NOMO-1 treated with dmso at 0.1 percent for 144 hours (cell line): ENCODE measurements around the gene KCNMB2.

Source experiments
- DNase-seq: peaks from one replicate; lab custom pipeline; 2025; ENCODE audit not compliant: unreplicated experiment; lab: John Stamatoyannopoulos, UW

The KCNMB2 gene

DNA sequence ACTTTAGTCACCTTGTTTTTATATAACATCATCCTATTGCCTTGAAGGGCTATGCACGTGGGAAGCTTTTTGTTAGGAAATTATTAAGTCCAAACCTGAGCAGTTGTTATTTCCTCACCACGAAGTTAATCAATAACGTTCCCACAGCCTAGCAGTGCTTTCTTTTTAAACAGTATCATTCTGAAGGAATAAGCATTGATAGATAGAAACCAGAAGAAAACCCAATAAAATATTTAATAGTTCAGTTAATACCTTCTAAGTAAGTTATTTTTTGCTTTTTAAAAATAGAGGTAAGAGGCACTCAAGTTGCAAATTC is 149.3 kb downstream of the KCNMB2 start:
- DNase-seq: no peak

DNA sequence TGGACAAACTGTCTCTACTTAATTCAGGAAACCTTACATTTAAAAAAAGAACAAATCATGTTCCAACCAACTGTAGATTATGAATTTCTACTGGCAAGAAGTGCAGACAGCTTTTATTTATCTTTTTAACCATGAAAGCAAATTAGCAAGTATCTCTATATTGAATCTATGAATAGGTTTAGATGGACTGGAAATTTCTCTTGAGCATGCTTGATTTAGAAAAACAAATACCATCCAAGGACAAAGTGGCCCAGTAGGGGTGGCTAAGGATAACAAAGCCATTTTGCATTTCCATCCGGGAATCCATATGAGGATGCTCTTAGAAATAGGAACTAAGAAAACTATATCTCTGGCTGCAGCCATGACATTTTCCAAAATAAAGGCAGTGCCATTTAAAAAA is 150.6 kb downstream of the KCNMB2 start:
- no peak for DNase-seq

DNA sequence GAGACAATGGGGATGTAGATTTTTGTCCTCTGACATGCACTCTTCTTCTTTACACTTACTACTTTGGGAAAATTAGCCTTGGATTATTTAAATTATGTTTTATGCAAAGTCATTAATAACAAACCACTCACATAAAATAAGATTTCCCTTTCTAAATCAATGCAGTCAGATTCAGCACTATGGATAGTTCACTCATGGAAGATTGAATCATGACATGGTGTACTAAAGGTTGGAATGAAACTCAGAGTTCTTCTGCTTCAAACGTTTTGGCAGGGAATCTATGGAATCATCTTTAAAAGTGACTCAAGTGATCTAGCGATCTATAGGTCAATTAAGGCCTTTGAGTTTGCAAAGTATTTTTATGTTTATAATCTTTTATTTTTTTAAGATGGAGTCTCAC is 154.3 kb downstream of the KCNMB2 start:
- no peak for DNase-seq

DNA sequence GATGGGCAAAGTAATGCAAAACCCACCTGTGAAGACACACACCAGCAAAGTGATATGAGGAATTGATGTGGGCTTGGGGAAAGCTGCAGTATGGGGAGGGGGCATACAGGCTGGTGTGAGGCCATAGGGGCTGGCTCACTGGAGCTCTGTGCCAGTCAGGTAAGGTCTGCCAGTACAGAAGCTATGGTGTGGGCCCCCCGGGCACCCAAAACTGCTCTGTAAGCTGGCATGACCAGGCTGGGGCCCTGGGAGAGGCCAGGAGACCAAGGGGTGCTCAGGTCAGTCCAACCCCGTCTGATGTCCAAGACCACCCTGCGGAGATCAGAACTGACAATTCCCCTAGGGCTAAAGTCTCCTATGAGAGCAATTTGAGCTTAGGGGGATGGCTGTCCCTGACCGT is 163.1 kb downstream of the KCNMB2 start:
- DNase-seq: no peak

DNA sequence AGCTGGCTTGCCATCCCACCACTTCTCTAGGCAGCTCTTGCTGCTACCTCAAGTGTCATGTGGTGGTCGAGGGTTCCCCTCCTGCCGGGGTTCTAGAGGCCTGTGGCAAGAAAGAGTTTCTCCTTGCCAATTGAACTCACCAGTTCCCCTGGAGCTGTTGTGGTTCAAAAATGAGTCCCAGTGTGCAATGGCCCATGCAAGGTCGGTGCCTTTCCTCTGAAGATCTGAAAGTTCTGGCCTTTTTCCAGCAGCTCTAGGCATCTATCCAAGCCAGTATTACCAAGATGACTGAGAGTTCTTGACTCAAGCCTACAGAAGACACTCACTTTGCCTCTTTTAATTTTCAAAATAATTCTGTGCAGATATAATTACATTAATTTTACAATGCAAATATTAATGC is 163.6 kb downstream of the KCNMB2 start:
- no peak for DNase-seq

DNA sequence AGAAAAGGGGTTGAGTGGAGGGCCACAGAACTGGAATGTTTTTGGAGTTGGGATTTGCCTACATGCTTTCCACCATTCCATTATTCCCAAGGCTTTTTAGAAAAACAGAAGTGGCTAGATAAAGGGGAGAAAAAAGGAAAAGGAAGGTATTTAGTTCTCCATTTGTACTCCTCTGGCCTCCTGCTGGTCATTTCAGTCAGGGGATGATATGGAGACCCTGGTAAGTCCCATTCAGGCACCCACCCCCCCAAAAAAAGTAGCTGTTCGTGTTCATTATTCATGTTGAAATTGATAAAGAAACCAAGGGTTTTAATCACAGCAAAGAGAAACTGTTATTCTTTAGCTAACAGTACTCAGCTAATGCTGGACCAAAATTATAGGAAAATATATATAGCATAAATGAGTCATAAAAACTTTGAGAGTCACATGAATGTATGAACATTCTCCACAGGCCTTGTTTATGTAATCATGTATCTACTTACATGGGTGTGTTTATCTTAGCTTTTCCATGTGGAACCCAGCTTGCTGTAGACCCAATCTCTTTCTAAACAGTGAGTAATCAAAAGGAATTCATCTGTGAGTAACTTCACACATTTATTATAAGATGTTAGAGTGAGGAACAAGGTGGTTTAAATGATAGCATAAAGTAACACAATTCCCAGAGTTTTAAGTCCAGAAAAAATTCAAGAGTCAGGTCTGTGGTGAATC is 167.2 kb downstream of the KCNMB2 start:
- no peak for DNase-seq

DNA sequence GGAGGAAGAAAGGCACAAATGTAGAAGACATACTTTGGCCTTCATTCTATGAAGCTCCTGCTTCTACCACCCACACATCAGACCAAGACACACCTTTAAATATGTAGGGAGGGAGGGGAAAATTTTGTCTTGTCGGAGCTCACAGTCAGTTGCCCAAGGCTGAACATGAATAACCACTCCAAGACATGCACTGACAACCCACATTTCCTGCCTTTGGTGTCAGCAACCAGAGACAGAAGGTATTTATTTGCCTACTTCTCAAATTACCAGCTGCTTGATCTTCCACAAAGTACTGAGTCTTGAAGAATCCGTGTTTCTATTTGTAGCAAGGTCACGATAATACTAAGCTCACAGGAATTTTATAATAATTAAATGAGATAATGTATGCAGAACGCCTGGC is 169.7 kb downstream of the KCNMB2 start:
- no peak for DNase-seq

DNA sequence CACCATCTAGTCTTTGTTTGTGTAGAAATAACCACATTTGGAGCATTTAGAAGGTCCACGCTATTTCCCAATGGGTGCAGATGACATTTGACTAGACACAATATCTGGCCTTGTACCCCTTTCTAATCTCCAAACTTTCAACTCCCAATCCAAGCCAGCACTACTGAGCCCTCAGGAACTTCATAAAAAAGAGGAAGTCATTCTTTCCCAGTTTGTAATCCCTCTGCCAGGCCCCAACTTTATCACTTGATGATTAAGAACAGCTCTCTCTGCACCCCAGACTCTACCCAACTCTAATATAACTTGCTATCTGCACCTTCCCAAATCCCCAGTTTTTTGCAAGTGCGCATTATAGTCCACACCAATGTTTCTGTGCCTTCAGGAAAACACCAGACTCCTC is 170.2 kb downstream of the KCNMB2 start:
- no peak for DNase-seq

DNA sequence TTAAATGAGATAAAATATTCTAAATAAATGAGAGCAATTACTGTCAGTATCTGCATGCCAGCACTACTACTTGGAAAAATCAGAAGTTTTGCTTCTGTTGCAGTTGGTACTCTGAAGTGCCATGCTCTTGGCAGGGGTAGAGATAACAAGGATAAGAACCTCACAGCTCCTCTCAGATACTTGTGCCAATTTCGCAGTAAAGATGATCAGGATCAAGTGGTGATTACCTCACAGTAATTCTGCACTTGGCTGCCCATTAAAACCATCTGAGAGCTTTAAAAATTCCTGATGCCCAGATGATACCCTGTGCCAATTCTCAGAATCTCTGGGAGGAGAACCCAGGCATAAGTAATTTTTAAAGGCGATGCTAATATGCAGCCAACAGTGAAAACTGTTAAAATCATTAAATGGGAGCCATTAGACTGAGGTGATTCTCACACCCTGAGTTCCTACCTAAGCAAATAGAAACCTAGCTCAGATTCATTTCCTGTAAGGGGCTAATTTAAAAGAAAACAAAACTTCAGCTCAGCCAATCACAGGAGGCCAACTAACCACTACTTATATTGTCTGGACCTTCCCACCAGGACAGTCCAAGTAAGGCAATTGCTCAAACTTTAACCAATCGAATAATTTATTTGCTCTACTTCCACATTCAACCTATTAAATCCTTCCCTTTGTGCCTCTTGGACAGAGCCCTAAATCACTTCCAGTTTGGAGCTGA is 171.2 kb downstream of the KCNMB2 start:
- no peak for DNase-seq

DNA sequence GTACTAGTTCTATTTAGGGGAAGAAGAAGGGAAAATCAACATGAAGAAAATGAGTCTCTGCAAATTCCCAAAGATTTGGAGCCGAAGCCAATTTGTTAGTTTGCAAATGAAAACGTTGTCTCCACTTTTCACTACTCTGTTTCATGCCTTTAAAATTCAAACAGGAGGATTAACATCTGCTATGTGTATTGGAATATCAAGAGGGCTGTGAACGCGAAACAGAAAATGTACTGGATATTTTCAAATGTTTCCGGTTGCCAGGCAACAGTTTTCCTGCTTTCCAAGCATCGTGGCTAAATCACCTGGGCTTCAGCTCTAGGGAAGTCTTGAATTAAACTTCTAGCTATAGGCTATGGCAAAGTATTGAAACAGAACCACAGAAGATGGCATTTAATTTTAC is 172.8 kb downstream of the KCNMB2 start:
- no peak for DNase-seq

DNA sequence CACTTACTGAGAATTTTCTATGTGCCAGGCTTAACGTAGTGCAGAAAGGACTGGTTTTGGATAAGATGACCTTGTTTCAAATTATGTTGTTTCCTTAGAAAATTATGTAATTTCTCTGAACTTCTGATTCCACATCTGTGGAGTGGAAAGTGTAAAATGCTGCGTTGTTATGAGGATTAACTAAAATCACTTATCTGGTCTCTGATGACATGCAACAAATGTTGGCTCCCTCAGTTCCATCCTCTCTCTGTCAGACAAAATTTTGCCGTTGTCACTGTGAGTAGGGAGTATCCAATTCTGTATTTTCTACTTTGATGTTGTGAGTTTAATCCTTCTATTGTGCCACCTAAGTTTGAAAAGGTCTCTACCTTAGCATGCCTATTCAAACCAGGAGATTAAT is 175.5 kb downstream of the KCNMB2 start:
- DNase-seq: no peak

DNA sequence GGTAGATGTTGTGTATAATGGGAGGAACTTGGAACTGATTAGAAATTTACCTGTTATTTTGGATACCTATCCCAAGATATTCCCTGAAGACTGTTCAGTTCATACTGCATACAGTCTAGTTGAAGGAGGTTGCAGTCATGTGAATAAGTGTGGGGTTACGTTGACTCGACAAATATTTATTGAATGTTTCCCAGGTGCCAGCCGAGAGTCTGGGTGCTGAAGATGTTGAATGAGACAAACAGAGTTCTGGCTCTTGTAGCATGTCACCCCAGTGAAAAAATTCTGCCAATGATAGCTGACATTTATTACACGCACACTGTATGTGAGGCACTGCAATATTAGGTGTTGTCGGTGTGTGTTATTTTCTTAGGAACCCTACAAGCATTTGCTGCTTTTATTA is 176.0 kb downstream of the KCNMB2 start:
- DNase-seq: no peak

DNA sequence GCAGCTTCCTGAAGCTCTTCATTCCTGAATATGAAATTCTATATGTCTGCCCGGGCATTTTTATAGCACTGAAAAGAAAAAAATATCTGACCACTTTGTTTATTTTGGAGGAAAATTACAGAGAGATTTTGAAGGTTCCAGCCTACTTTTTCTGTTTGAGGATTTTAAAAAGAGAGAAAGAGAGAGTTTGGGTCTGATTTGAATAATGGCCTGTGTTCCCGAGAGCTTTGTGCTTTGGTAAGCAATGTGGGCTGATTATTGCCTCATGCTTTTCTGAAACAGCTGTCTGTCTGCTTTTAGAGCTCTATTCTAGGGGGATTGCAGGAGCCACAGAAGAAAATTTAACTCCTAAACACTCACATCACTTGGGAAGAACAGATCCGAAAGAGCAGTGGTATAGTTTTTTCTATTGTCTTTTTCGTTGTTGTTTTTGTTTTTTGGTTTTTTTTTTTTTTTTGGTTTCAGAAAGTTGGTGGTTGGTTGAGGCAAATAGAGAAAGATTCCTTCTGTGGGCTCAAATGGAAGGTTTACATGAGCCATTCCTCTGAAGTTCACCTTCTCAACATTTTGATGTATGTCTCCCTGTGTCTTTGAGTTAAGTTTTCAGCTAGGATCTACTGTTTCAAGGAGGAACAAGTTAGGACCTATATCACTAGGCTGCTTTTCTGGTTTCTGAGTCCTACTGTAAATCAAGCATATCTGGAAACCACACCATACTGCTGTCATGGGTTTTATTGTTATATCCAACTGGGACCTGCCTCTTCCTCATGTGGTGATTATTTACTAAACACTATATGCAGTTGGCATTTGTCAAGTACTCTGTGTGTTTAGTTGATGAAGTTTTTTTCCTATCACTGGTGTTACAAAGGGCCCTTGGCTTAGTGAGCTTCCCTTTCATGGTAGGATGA is 178.9 kb downstream of the KCNMB2 start:
- DNase-seq: no peak

DNA sequence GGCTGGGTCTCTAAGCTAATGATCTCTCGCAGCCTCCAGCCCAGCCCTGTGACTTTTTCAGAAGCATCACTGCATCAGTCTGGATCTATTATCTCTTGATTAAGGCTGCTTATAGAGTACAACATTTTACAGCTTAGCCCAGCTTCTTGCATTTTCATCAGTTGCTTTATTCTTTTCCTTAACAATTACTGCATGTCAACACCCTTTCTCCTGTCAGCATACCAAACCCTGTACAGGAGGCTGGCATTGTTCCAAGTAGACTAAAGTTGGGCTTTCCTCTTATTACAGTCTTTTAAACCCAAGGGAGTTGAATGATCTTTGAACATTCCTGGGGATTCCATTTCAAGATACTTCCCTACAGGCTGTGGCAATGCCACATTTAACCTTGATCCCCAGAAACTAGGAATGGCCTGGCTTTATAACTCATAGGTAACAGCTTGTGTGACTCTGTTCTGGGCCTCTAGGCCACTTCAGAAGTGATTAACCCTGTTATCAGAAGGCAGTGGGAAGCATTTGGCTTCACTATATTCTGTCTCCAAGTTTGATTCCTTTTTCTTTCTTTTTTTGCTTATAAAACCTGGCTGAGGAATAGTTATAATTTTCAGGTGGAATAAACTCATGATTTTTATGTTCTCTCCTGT is 182.9 kb downstream of the KCNMB2 start:
- no peak for DNase-seq

DNA sequence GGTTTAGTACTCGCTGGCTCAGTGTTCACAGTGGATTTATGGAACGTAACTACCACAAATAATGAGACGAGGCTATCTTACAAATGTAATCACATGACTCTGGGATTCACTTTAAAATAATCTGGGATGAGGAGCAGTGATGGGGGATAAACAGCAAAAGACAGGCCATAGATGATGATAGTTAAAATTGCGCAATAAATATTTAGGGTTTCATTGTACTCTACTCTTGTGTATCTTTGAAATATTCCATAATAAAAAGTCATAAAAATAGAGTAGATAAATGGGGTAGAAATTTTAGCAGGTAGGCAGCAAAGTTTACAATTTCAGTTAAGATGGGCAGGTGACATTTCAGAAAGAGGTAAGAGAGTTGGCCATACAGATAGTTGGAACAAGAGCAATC is 196.6 kb downstream of the KCNMB2 start:
- no peak for DNase-seq

DNA sequence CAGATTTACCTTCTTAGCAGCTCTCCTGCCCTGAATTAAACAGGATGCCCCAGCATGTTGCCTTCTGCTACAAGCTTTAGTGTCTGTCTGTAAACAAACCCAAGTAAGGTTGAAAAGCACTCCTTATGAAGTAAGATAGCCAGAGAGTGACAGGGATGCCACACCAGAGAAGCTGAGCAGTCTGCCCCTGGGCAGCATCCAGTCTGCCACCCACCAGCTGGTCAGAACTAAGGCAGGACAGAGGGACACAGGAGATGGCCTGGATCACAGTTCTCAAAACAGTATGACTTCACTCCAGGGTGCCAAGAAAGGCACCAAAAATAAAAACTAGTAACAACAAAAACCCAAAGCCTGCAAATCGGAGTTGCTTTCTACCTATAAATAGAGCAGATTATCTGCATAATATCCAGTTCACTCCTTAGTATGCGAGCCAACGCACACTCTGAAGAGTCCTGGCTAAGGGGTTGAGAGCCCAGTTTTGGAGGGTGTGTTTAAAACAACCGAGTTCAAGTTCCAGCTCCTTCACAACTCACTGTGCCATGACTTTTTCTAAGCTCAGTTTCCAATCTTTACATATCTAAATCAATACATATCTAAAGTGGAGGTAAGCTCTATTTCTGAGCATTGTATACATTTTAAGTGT is 198.9 kb downstream of the KCNMB2 start:
- DNase-seq: no peak

DNA sequence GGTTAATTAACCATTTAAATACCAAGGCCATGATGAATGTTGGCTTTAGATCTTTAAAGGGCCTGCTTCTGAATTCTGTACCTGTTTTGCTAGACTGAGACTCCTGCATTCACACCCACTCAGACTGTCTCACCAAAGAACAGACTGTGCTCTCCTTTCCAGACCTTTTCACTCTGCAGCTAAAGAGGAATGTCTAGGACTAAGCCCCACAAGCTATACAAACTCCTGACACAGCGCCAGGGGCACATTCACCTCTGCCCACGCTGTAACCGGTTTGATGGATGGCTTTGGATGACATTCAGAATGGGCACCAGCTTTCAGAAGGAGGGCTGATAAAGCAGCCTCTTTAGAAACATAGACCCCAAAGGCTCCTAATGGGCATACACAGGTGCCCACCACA is 200.1 kb downstream of the KCNMB2 start:
- DNase-seq: no peak

DNA sequence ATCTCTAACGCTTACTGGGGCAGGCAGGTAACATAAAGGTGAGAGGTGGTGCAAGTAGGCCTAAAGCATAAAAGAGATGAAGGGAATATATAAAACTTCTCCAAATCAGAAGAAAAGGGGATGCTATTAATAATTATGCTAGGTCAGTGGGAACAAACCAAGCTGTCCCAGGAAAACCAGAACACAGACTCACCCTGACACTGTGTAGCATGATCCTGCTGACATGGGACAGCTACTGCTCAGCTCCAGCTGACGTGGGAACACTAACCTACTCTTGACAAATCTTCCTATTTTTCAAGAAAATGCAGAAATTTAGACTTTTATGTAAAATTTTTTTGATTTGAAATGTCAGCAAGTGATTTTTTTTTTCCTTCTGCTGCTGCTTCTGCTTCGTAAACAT is 203.5 kb downstream of the KCNMB2 start:
- no peak for DNase-seq

DNA sequence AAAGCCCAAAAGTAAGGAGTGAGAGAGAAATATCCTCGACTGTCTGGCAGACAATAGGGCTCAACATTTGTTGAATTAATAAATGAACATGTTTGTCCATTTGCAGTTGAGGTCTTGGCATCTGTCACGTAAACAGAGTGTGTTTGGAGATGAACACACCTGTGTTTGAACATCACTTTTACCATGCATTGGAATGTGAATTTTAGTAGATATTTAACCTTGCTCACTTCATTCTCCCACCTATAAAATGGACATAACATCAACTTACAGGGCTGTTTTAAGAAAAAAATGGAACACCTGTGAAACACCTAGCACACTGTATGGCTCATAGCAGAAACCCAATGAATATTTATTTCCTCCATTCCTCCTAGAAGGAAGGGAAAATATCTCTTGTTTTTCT is 204.8 kb downstream of the KCNMB2 start:
- DNase-seq: no peak

DNA sequence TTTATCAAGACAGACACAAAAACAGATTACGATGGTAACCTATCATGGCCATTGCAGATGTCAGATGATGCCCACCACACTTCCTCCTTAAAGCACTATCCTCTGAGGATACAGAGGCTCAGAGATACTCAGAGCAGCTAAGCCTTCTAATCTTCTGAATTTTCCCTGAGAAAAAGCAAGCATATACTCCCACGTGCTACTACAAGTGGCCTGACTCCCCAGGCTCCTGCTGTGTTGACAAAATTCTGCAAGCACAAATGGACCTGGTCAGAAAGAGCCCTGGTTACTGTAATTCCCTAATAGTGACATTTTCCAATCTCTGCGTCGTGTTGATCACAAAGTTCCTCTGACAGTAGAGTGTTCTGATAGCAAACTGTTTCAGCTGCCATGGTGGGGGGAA is 207.1 kb downstream of the KCNMB2 start:
- no peak for DNase-seq
